LNCaP clone FGC (cell line): ENCODE data around the gene FEZF1.

Experiments
- DNase-seq: peaks from one replicate; pipeline ENCODE4 v3.0.0-alpha.2; 2011; ENCODE audit warnings: low read depth
- H3K4me3 ChIP-seq: 2 replicates; pipeline ENCODE4 v1.5.1; 2011; ENCODE audit warnings: mild to moderate bottlenecking, low read depth, low read length, control low read depth
- TF ChIP-seq, protein P1 (sequence below): IDR thresholded peaks from 2 replicates; pipeline ENCODE4 v1.5.1; 2012; ENCODE audit warnings: mild to moderate bottlenecking; ENCODE audit not compliant: control insufficient read depth, insufficient read depth; ENCODE audit errors: extremely low read depth

Gene FEZF1

DNA sequence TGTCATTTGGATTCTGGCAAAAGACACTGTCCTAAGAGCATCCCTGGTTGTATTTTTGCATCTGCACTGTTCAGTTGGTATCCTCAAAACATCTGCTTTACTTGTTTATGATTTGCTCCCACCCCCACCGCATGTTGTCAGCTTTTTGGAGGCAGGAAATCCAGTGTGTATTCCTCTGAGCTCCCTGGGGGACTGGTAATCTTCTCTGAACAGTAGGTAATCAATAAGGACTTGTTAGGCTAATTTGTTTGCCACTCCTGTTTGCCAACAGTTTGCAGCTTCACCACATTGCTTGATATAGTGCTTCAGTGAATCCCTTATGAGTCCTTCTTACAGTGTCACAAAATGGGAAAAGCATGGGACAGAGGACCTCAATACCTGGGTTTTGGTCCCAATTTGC is 49.1 kb downstream of the FEZF1 start:
- no peak for DNase-seq
- TF ChIP-seq, protein P1, sequence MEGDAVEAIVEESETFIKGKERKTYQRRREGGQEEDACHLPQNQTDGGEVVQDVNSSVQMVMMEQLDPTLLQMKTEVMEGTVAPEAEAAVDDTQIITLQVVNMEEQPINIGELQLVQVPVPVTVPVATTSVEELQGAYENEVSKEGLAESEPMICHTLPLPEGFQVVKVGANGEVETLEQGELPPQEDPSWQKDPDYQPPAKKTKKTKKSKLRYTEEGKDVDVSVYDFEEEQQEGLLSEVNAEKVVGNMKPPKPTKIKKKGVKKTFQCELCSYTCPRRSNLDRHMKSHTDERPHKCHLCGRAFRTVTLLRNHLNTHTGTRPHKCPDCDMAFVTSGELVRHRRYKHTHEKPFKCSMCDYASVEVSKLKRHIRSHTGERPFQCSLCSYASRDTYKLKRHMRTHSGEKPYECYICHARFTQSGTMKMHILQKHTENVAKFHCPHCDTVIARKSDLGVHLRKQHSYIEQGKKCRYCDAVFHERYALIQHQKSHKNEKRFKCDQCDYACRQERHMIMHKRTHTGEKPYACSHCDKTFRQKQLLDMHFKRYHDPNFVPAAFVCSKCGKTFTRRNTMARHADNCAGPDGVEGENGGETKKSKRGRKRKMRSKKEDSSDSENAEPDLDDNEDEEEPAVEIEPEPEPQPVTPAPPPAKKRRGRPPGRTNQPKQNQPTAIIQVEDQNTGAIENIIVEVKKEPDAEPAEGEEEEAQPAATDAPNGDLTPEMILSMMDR, result no peak
- no peak overlapping the region for H3K4me3 ChIP-seq
